GM23338 (cell line): ENCODE measurements around the gene GRK5. TPM values are rescaled to one million over a fixed set of nuclear protein-coding genes. Genes with fewer than 3 reads are reported as not detected.

Experiments
- ATAC-seq: fragments of 200-7000 bp; cut with Tn5 transposase; 3 replicates; pipeline ENCODE4 v1.9.1; 2020
- DNase-seq: peaks from one replicate; pipeline ENCODE4 v3.0.0-alpha.2; 2015; ENCODE audit warnings: low spot score
- H2AFZ ChIP-seq: fragments of 200-600 bp; sonication (generic); 2 replicates; pipeline ENCODE4 v1.8.0; 2016; ENCODE audit warnings: antibody characterized with exemption, mild to moderate bottlenecking, moderate library complexity
- H3F3A ChIP-seq: fragments of 200-600 bp; sonication (generic); replicated peaks from 2 replicates; pipeline ENCODE4 v1.8.0; 2017; ENCODE audit warnings: antibody characterized with exemption, mixed run types, low read depth
- H3K27ac ChIP-seq: fragments of 200-600 bp; sonication (generic); 2 replicates; pipeline ENCODE4 v1.6.1; 2016; ENCODE audit warnings: low read depth
- H3K27me3 ChIP-seq: fragments of 200-600 bp; sonication (generic); 2 replicates; pipeline ENCODE4 v1.8.0; 2016; ENCODE audit warnings: mild to moderate bottlenecking, mixed run types, moderate library complexity; ENCODE audit not compliant: insufficient read depth
- H3K36me3 ChIP-seq: fragments of 200-600 bp; sonication (generic); 2 replicates; pipeline ENCODE4 v1.8.0; 2016; ENCODE audit warnings: mild to moderate bottlenecking; ENCODE audit not compliant: insufficient read depth
- H3K4me1 ChIP-seq: fragments of 200-600 bp; sonication (generic); 2 replicates; pipeline ENCODE4 v1.8.0; 2016; ENCODE audit warnings: mild to moderate bottlenecking, moderate library complexity; ENCODE audit not compliant: insufficient read depth
- H3K4me2 ChIP-seq: fragments of 200-600 bp; sonication (generic); 2 replicates; pipeline ENCODE4 v1.7.1; 2017; ENCODE audit warnings: mixed run types
- H3K4me3 ChIP-seq: fragments of 200-600 bp; sonication (generic); 2 replicates; pipeline ENCODE4 v1.6.1; 2016; ENCODE audit warnings: mixed run types
- H3K79me2 ChIP-seq: fragments of 200-600 bp; sonication (generic); replicated peaks from 2 replicates; pipeline ENCODE4 v1.8.0; 2017; ENCODE audit warnings: mild to moderate bottlenecking; ENCODE audit not compliant: insufficient read depth
- H3K9me2 ChIP-seq: fragments of 200-600 bp; sonication (generic); 2 replicates; pipeline ENCODE4 v1.8.0; 2017; ENCODE audit not compliant: insufficient read depth
- H4K20me1 ChIP-seq: fragments of 200-600 bp; sonication (generic); replicated peaks from 2 replicates; pipeline ENCODE4 v1.8.0; 2017; ENCODE audit warnings: mild to moderate bottlenecking; ENCODE audit not compliant: insufficient read depth
- H3K27ac Mint-ChIP-seq: 2 replicates; pipeline ENCODE4 v1.8.0; 2020; ENCODE audit warnings: inconsistent platforms, mild to moderate bottlenecking, moderate library complexity, mixed read lengths
- H3K27me3 Mint-ChIP-seq: 3 replicates; pipeline ENCODE4 v1.8.0; 2022; ENCODE audit warnings: low read depth, mild to moderate bottlenecking, moderate library complexity, mixed read lengths, inconsistent platforms; ENCODE audit not compliant: insufficient read depth, poor library complexity
- H3K36me3 Mint-ChIP-seq: 3 replicates; pipeline ENCODE4 v1.8.0; 2021; ENCODE audit warnings: low read depth, mild to moderate bottlenecking, inconsistent platforms, moderate library complexity, mixed read lengths
- H3K4me1 Mint-ChIP-seq: 3 replicates; pipeline ENCODE4 v1.8.0; 2020; ENCODE audit warnings: mild to moderate bottlenecking, inconsistent platforms, mixed read lengths
- H3K4me3 Mint-ChIP-seq: 3 replicates; pipeline ENCODE4 v1.8.0; 2021; ENCODE audit warnings: moderate library complexity, mild to moderate bottlenecking, inconsistent platforms, mixed read lengths
- H3K9me3 Mint-ChIP-seq: 3 replicates; pipeline ENCODE4 v1.8.0; 2020; ENCODE audit warnings: moderate library complexity, mild to moderate bottlenecking, inconsistent platforms, mixed read lengths
- CREB1 ChIP-seq: fragments of 250-450 bp; sonication (Bioruptor Pico); IDR thresholded peaks from 2 replicates; pipeline ENCODE4 v1.5.0; 2020; ENCODE audit warnings: low read depth, mild to moderate bottlenecking, moderate library complexity
- EZH2 ChIP-seq: fragments of 200-600 bp; sonication (generic); IDR thresholded peaks from one replicate; pipeline ENCODE4 v1.8.0; 2017; ENCODE audit warnings: antibody characterized with exemption, mild to moderate bottlenecking, low read depth; ENCODE audit not compliant: unreplicated experiment
- EZH2phosphoT487 ChIP-seq: fragments of 200-600 bp; sonication (generic); IDR thresholded peaks from one replicate; pipeline ENCODE4 v1.8.1; 2018; ENCODE audit warnings: antibody characterized with exemption; ENCODE audit not compliant: unreplicated experiment
- JUNB ChIP-seq: IDR thresholded peaks from one replicate; pipeline ENCODE4 v1.6.1; 2016; ENCODE audit warnings: antibody characterized with exemption; ENCODE audit not compliant: unreplicated experiment
- NANOG ChIP-seq: IDR thresholded peaks from 2 replicates; pipeline ENCODE4 v1.6.1; 2016; ENCODE audit warnings: antibody characterized with exemption, borderline replicate concordance
- POLR2AphosphoS5 ChIP-seq: IDR thresholded peaks from 2 replicates; pipeline ENCODE4 v1.6.1; 2016; ENCODE audit warnings: antibody characterized with exemption, low read depth
- STAT1 ChIP-seq: IDR thresholded peaks from one replicate; pipeline ENCODE4 v1.6.1; 2016; ENCODE audit warnings: antibody characterized with exemption; ENCODE audit not compliant: unreplicated experiment
- ZNF114 ChIP-seq: fragments of 250-450 bp; sonication (Bioruptor Pico); IDR thresholded peaks from 2 replicates; pipeline ENCODE4 v1.5.0; 2020; ENCODE audit warnings: mild to moderate bottlenecking, moderate library complexity
- ZNF331 ChIP-seq: fragments of 250-450 bp; sonication (Bioruptor Pico); IDR thresholded peaks from 2 replicates; pipeline ENCODE4 v1.5.0; 2020; ENCODE audit warnings: low read depth, mild to moderate bottlenecking, moderate library complexity
- polyA plus RNA-seq: library from polyadenylated mRNA; unstranded; fragments of >200 nt; fragmentation: Nextera tagmentation; extraction: Ambion mirVana; gene quantifications from 2 replicates; pipeline ENCODE4 v1.2.1, GENCODE V29; 2016
- total RNA-seq: library from RNA; depleted of rRNA; stranded (reverse); fragments of >200 nt; shearing (Covaris generic); gene quantifications from 2 replicates; pipeline ENCODE4 v1.2.3, GENCODE V29; 2014
- TF ChIP-seq, protein P1 (sequence below): IDR thresholded peaks from 2 replicates; pipeline ENCODE4 v1.6.1; 2016; ENCODE audit warnings: antibody characterized with exemption
- TF ChIP-seq, protein P2 (sequence below): IDR thresholded peaks from one replicate; pipeline ENCODE4 v1.6.1; 2018; ENCODE audit warnings: antibody characterized with exemption; ENCODE audit not compliant: unreplicated experiment
- TF ChIP-seq, protein P3 (sequence below): fragments of 250-450 bp; sonication (Bioruptor Pico); IDR thresholded peaks from 2 replicates; pipeline ENCODE4 v1.5.0; 2020; ENCODE audit warnings: mild to moderate bottlenecking, moderate library complexity
- TF ChIP-seq, protein P4 (sequence below), 2 experiments: fragments of 200-600 bp in 1 of 2; sonication (generic) in 1 of 2; conservative IDR thresholded peaks; 2 replicates each; pipeline versions ENCODE4 v1.5.1 to v1.6.1; 2016 to 2017; ENCODE audit warnings: antibody characterized with exemption in 2 of 2, low read depth in 2 of 2, mild to moderate bottlenecking in 2 of 2, moderate library complexity in 1 of 2

Gene GRK5
- total and polyA plus RNA-seq, 2 experiments from 2014 or later: 0.53 to 2.0 TPM

DNA sequence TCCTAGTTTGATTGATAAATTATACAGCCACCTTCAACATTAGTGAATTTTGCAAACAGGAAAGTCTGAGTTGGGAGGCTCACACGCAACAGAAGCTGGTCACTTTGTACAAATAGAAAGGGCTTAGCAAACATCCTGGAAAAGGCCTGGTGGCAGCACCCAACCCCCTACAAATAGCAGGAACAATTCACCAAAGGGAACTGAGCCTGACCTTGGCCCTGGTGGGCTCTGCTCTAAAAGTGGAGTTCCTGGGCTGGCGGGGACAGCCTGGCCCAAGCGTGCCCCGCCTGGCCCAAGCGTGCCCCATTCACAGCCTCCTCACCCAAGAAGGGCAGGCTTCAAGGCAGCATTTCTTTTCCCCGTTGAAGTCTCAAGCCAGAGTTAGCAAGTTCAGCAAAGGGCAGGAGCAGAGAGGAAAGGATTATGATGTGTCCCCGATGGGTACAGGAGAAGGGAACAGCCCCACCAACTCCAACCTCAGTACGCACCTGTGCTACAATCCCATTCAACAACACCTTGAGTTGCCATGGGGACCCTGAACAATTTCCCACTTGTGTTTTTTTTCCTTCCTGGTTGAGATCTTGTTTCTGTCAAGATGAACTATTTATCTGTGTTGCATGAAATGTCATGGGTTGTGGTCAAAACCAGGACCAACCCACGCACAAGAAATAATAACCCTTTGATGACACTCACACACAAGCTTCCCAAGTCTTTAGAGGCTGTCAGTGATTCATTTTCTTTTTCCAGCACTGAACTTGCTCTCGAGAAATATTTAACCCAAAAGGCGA is 291.7 kb downstream of the GRK5 start:
- no peak for DNase-seq
- Histone ChIP-seq H3K27me3 (no peaks in the 10 kb centered on the region), H3K9me2 (no peaks in the 10 kb centered on the region), H3K27ac (no peak overlapping the region), H3K79me2 (no peaks in the 10 kb centered on the region), H3K4me1 (0 out of 2 replicates have a peak, but pooled peaks cover 4% of the 10 kb centered on the region), H2AFZ (no peak overlapping the region), H3K36me3 (no peaks in the 10 kb centered on the region), H4K20me1 (no peaks in the 10 kb centered on the region), H3K4me3 (no peak overlapping the region), H3K4me2 (no peak overlapping the region), H3F3A (no peaks in the 10 kb centered on the region)
- Mint-ChIP-seq H3K27me3 (peaks cover 4% of the 10 kb centered on the region), H3K9me3 (no peaks in the 10 kb centered on the region), H3K36me3 (no peaks in the 10 kb centered on the region), H3K4me1 (peaks cover 10% of the 10 kb centered on the region), H3K4me3 (no peak overlapping the region), H3K27ac (no peak overlapping the region)
- no peak for TF ChIP-seq CREB1 (CRISPR knock-in tag)
- TF ChIP-seq, protein P1, sequence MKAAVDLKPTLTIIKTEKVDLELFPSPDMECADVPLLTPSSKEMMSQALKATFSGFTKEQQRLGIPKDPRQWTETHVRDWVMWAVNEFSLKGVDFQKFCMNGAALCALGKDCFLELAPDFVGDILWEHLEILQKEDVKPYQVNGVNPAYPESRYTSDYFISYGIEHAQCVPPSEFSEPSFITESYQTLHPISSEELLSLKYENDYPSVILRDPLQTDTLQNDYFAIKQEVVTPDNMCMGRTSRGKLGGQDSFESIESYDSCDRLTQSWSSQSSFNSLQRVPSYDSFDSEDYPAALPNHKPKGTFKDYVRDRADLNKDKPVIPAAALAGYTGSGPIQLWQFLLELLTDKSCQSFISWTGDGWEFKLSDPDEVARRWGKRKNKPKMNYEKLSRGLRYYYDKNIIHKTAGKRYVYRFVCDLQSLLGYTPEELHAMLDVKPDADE: no peak
- TF ChIP-seq, protein P2, sequence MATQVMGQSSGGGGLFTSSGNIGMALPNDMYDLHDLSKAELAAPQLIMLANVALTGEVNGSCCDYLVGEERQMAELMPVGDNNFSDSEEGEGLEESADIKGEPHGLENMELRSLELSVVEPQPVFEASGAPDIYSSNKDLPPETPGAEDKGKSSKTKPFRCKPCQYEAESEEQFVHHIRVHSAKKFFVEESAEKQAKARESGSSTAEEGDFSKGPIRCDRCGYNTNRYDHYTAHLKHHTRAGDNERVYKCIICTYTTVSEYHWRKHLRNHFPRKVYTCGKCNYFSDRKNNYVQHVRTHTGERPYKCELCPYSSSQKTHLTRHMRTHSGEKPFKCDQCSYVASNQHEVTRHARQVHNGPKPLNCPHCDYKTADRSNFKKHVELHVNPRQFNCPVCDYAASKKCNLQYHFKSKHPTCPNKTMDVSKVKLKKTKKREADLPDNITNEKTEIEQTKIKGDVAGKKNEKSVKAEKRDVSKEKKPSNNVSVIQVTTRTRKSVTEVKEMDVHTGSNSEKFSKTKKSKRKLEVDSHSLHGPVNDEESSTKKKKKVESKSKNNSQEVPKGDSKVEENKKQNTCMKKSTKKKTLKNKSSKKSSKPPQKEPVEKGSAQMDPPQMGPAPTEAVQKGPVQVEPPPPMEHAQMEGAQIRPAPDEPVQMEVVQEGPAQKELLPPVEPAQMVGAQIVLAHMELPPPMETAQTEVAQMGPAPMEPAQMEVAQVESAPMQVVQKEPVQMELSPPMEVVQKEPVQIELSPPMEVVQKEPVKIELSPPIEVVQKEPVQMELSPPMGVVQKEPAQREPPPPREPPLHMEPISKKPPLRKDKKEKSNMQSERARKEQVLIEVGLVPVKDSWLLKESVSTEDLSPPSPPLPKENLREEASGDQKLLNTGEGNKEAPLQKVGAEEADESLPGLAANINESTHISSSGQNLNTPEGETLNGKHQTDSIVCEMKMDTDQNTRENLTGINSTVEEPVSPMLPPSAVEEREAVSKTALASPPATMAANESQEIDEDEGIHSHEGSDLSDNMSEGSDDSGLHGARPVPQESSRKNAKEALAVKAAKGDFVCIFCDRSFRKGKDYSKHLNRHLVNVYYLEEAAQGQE: no peak
- no peak for TF ChIP-seq JUNB
- TF ChIP-seq EZH2: no peak
- TF ChIP-seq ZNF331 (CRISPR knock-in tag): no peak
- no peak for TF ChIP-seq STAT1
- no peak for TF ChIP-seq NANOG
- no peak for TF ChIP-seq POLR2AphosphoS5
- no peak for TF ChIP-seq ZNF114 (CRISPR knock-in tag)
- no peak for TF ChIP-seq EZH2phosphoT487
- TF ChIP-seq, protein P3, sequence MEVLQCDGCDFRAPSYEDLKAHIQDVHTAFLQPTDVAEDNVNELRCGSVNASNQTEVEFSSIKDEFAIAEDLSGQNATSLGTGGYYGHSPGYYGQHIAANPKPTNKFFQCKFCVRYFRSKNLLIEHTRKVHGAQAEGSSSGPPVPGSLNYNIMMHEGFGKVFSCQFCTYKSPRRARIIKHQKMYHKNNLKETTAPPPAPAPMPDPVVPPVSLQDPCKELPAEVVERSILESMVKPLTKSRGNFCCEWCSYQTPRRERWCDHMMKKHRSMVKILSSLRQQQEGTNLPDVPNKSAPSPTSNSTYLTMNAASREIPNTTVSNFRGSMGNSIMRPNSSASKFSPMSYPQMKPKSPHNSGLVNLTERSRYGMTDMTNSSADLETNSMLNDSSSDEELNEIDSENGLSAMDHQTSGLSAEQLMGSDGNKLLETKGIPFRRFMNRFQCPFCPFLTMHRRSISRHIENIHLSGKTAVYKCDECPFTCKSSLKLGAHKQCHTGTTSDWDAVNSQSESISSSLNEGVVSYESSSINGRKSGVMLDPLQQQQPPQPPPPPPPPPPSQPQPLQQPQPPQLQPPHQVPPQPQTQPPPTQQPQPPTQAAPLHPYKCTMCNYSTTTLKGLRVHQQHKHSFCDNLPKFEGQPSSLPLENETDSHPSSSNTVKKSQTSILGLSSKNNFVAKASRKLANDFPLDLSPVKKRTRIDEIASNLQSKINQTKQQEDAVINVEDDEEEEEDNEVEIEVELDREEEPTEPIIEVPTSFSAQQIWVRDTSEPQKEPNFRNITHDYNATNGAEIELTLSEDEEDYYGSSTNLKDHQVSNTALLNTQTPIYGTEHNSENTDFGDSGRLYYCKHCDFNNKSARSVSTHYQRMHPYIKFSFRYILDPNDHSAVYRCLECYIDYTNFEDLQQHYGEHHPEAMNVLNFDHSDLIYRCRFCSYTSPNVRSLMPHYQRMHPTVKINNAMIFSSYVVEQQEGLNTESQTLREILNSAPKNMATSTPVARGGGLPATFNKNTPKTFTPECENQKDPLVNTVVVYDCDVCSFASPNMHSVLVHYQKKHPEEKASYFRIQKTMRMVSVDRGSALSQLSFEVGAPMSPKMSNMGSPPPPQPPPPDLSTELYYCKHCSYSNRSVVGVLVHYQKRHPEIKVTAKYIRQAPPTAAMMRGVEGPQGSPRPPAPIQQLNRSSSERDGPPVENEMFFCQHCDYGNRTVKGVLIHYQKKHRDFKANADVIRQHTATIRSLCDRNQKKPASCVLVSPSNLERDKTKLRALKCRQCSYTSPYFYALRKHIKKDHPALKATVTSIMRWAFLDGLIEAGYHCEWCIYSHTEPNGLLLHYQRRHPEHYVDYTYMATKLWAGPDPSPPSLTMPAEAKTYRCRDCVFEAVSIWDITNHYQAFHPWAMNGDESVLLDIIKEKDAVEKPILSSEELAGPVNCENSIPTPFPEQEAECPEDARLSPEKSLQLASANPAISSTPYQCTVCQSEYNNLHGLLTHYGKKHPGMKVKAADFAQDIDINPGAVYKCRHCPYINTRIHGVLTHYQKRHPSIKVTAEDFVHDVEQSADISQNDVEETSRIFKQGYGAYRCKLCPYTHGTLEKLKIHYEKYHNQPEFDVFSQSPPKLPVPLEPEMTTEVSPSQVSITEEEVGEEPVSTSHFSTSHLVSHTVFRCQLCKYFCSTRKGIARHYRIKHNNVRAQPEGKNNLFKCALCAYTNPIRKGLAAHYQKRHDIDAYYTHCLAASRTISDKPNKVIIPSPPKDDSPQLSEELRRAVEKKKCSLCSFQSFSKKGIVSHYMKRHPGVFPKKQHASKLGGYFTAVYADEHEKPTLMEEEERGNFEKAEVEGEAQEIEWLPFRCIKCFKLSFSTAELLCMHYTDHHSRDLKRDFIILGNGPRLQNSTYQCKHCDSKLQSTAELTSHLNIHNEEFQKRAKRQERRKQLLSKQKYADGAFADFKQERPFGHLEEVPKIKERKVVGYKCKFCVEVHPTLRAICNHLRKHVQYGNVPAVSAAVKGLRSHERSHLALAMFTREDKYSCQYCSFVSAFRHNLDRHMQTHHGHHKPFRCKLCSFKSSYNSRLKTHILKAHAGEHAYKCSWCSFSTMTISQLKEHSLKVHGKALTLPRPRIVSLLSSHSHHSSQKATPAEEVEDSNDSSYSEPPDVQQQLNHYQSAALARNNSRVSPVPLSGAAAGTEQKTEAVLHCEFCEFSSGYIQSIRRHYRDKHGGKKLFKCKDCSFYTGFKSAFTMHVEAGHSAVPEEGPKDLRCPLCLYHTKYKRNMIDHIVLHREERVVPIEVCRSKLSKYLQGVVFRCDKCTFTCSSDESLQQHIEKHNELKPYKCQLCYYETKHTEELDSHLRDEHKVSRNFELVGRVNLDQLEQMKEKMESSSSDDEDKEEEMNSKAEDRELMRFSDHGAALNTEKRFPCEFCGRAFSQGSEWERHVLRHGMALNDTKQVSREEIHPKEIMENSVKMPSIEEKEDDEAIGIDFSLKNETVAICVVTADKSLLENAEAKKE (CRISPR knock-in tag): no peak
- TF ChIP-seq, protein P4, sequence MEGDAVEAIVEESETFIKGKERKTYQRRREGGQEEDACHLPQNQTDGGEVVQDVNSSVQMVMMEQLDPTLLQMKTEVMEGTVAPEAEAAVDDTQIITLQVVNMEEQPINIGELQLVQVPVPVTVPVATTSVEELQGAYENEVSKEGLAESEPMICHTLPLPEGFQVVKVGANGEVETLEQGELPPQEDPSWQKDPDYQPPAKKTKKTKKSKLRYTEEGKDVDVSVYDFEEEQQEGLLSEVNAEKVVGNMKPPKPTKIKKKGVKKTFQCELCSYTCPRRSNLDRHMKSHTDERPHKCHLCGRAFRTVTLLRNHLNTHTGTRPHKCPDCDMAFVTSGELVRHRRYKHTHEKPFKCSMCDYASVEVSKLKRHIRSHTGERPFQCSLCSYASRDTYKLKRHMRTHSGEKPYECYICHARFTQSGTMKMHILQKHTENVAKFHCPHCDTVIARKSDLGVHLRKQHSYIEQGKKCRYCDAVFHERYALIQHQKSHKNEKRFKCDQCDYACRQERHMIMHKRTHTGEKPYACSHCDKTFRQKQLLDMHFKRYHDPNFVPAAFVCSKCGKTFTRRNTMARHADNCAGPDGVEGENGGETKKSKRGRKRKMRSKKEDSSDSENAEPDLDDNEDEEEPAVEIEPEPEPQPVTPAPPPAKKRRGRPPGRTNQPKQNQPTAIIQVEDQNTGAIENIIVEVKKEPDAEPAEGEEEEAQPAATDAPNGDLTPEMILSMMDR (conservative IDR thresholded peaks at IDR 0.05; ENCODE audit: low read depth in 2 of 2): no peak
- no peak for ATAC-seq
